NCI-H2227 treated with DMSO at 0.1 percent for 48 hours (cell line): ENCODE measurements around the gene KCNT2.

Source experiments
- DNase-seq: peaks from one replicate; lab custom pipeline; 2025; lab: John Stamatoyannopoulos, UW

Gene KCNT2

GRCh38 chr1:196181594-196181878, 426.7 kb downstream of the KCNT2 start:
- DNase-seq = no peak

- no peak for DNase-seq
Observed at GRCh38 chr1:196180847-196181593, 427.2 kb downstream of the KCNT2 start.

GRCh38 chr1:196178083-196178635, 430.1 kb downstream of the KCNT2 start:
- no peak for DNase-seq
